ENCODE measurements around the gene TBRG4. TPM values are rescaled to one million over a fixed set of nuclear protein-coding genes. Genes with fewer than 3 reads are reported as not detected.

The TBRG4 gene
- polyA plus RNA-seq, 3 donors from 2014 or later: 39.5 to 56.9 (median 52.2) TPM

- H3K4me3 Mint-ChIP-seq: peak overlapping the region in 1 of 5 donors; percentile 54
- H3K27me3 Mint-ChIP-seq (ENCODE audit: low read depth in 3 of 3): peaks cover 1 to 4% (median 2%) of the 10 kb centered on the region in 3 donors
- no peaks in the 10 kb centered on the region for H3K9me3 Mint-ChIP-seq
- peaks cover 4 to 15% (median 6%) of the 10 kb centered on the region in 3 donors for H3K36me3 Mint-ChIP-seq
- H3K4me1 Mint-ChIP-seq: peaks cover 33 to 51% of the 10 kb centered on the region in 2 donors
- no peak for DNase-seq
- H3K27ac Mint-ChIP-seq: peak overlapping the region in 4 of 6 donors; percentile 31 to 83 (median 58)
Measured at GRCh38 chr7:45078125-45078681, 33.3 kb downstream of the TBRG4 start.

- H3K4me3 Mint-ChIP-seq: peak overlapping the region in 1 of 5 donors; percentile 42
- peaks cover 4 to 21% (median 10%) of the 10 kb centered on the region in 3 donors for H3K36me3 Mint-ChIP-seq
- peak overlapping the region in 3 of 6 donors; percentile 34 to 62 (median 36) for H3K27ac Mint-ChIP-seq
- peaks cover 1 to 4% (median 2%) of the 10 kb centered on the region in 3 donors for H3K27me3 Mint-ChIP-seq (ENCODE audit: low read depth in 3 of 3)
- H3K4me1 Mint-ChIP-seq: peaks cover 39 to 57% of the 10 kb centered on the region in 2 donors
- DNase-seq: no peak
- H3K9me3 Mint-ChIP-seq: no peaks in the 10 kb centered on the region
Measured at GRCh38 chr7:45077579-45077978, 33.9 kb downstream of the TBRG4 start.

GRCh38 chr7:45076946-45077345, 34.6 kb downstream of the TBRG4 start:
- no peaks in the 10 kb centered on the region for H3K9me3 Mint-ChIP-seq
- H3K36me3 Mint-ChIP-seq: peaks cover 4 to 24% (median 12%) of the 10 kb centered on the region in 3 donors
- DNase-seq: no peak
- H3K27ac Mint-ChIP-seq: peak overlapping the region in 3 of 6 donors; percentile 34 to 74 (median 45)
- peaks cover 1 to 4% (median 2%) of the 10 kb centered on the region in 3 donors for H3K27me3 Mint-ChIP-seq (ENCODE audit: low read depth in 3 of 3)
- peak overlapping the region in 1 of 5 donors; percentile 36 for H3K4me3 Mint-ChIP-seq
- peaks cover 45 to 64% of the 10 kb centered on the region in 2 donors for H3K4me1 Mint-ChIP-seq

DNA sequence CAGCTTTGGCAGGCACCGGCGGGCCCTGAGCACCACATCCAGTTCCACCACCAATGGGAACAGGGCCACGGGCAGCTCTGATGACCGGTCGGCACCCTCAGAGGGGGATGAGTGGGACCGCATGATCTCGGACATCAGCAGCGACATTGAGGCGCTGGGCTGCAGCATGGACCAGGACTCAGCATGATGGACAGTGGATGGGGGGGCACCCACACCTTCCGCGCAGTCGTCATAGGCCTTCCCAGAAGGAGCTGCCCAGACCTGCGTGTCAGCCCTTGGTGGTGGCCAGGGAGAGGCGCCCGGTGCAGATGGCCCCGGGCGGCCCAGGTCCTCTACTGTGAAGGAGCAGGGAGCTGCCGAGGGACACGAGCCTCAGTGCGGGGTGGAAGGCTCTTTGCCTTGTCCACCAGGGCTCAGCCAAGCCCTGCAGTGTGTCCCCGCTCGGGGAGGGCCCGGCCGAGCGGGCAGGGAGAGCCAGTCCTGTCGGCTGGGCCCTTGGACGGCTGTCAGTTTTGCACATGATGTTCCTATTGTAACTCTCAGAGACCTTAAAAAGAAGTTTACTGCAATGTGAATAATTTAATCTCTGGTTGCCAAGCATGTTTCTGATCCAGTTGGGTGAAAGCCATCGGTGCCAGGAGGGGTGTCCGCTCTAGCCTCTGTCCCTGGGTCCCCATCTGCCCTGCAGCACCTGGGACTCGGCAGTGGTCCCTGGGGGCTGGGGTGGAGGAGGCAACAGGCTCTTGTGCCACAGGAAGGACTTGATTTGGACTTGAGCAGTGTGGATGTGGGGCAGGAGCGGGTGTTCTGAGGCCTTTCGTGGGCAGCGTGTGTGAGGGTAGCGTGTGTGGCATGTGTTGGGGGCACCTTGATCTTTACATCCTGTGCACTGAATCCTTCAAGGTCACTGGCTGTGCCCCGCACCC, 35.4 kb downstream of the TBRG4 start:
- H3K4me1 Mint-ChIP-seq: peaks cover 52 to 69% of the 10 kb centered on the region in 2 donors
- H3K4me3 Mint-ChIP-seq: peak overlapping the region in 1 of 5 donors; percentile 3

GRCh38 chr7:45075355-45075644, 36.2 kb downstream of the TBRG4 start:
- H3K27me3 Mint-ChIP-seq (ENCODE audit: low read depth in 3 of 3): peaks cover 1 to 4% (median 3%) of the 10 kb centered on the region in 3 donors
- peaks cover 52 to 68% of the 10 kb centered on the region in 2 donors for H3K4me1 Mint-ChIP-seq
- no peak for DNase-seq
- H3K27ac Mint-ChIP-seq: peak overlapping the region; percentile 76 to 94 (median 86)
- peaks cover 4 to 32% (median 16%) of the 10 kb centered on the region in 3 donors for H3K36me3 Mint-ChIP-seq
- H3K9me3 Mint-ChIP-seq: no peaks in the 10 kb centered on the region
- peak overlapping the region; percentile 61 to 77 (median 73) for H3K4me3 Mint-ChIP-seq

More for the DNA sequence above, 35.4 kb downstream of the TBRG4 start:
- DNase-seq: no peak
- peaks cover 4 to 32% (median 16%) of the 10 kb centered on the region in 3 donors for H3K36me3 Mint-ChIP-seq
- peaks cover 1 to 4% (median 3%) of the 10 kb centered on the region in 3 donors for H3K27me3 Mint-ChIP-seq (ENCODE audit: low read depth in 3 of 3)
- no peaks in the 10 kb centered on the region for H3K9me3 Mint-ChIP-seq
- peak overlapping the region in 5 of 6 donors; percentile 10 to 94 (median 85) for H3K27ac Mint-ChIP-seq

DNA sequence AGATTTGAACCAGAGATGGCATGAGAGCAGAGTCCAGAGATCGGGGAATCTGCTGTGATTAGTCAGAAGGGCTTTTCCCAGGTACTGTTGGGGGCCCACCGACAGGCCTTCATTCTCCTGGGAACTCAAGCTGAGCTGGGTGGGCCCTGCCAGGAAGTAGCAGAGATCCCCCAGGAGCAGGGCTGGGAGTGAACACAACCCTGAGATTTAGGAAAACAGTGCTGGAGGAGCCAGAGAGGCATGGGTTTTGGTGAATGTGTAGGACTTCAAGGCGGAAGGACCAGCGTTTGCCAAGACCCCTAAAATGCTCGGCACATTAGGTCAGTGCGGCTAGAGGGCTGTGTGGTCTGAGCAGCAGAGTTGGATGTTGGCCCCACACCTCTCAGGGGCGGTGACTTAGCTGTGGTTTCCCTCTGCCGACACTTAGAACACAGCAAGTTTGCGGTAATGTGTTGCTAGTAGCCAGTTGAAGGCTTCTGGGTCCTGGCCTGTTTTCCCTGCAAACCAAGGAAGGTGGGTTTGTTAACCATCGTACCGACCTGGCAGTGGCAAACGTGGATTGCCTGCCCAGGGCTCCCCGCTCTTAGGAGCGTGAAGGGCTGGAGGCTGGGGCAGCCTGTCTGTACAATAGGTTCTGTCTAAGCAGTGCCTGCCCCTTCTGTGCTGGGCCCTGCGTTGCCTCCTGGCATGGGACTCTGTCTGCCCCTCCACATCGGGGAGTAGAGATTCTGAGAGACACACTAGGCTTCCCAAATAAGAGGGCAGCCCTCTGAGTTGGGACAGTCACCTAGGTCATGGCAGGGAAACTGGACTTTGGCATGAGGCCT, 36.8 kb downstream of the TBRG4 start:
- Mint-ChIP-seq H3K4me1 (peaks cover 52 to 68% of the 10 kb centered on the region in 2 donors), H3K27ac (peak overlapping the region; percentile 76 to 94 (median 86)), H3K4me3 (peak overlapping the region; percentile 61 to 77 (median 73)), H3K9me3 (no peaks in the 10 kb centered on the region), H3K36me3 (peaks cover 4 to 32% (median 16%) of the 10 kb centered on the region in 3 donors), H3K27me3 (ENCODE audit: low read depth in 3 of 3) (peaks cover 1 to 4% (median 3%) of the 10 kb centered on the region in 3 donors)
- DNase-seq: peak; percentile 56 to 65 (median 61)

DNA sequence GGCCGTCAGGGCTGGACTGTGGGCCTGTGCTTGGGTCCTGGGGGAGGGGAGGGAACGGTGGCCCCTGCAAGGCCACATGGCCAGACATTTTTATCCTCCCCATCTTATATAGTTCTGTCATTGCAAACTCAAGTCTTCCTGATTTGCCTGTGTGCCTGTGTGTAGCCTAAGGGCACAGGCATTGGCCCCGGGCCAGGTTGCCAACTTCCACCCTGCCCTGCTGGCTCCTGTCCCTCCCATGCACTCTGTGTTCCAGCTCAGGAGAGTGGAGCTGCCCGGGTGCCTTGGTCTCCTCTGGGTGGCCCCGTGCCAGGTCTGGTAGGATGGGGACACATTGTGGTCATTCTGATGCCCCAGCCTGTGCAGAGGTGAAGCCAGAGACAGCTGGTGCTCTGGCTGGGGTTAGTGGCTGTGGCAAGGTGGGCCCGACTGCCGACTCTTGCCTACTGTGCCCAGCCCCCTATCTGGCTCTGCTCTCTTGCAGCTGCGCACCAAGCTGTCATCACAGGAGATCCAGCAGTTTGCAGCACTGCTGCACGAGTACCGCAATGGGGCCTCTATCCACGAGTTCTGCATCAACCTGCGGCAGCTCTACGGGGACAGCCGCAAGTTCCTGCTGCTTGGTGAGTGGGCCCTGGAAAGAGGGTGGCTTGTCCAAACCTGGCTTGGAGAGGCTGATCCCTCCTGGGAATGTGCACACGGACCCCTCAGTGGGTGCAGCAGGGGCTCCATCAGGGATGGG, 37.5 kb downstream of the TBRG4 start:
- H3K27me3 Mint-ChIP-seq (ENCODE audit: low read depth in 3 of 3): peaks cover 1 to 4% (median 3%) of the 10 kb centered on the region in 3 donors
- peaks cover 4 to 39% (median 16%) of the 10 kb centered on the region in 3 donors for H3K36me3 Mint-ChIP-seq
- H3K4me1 Mint-ChIP-seq: peaks cover 59 to 75% of the 10 kb centered on the region in 2 donors
- no peak for DNase-seq
- peak overlapping the region; percentile 61 to 77 (median 73) for H3K4me3 Mint-ChIP-seq
- H3K9me3 Mint-ChIP-seq: no peaks in the 10 kb centered on the region
- H3K27ac Mint-ChIP-seq: peak overlapping the region; percentile 75 to 94 (median 86)

GRCh38 chr7:45073031-45073785, 38.3 kb downstream of the TBRG4 start:
- peaks cover 67 to 78% of the 10 kb centered on the region in 2 donors for H3K4me1 Mint-ChIP-seq
- peak overlapping the region in 3 of 5 donors; percentile 40 to 56 (median 53) for H3K4me3 Mint-ChIP-seq

DNA sequence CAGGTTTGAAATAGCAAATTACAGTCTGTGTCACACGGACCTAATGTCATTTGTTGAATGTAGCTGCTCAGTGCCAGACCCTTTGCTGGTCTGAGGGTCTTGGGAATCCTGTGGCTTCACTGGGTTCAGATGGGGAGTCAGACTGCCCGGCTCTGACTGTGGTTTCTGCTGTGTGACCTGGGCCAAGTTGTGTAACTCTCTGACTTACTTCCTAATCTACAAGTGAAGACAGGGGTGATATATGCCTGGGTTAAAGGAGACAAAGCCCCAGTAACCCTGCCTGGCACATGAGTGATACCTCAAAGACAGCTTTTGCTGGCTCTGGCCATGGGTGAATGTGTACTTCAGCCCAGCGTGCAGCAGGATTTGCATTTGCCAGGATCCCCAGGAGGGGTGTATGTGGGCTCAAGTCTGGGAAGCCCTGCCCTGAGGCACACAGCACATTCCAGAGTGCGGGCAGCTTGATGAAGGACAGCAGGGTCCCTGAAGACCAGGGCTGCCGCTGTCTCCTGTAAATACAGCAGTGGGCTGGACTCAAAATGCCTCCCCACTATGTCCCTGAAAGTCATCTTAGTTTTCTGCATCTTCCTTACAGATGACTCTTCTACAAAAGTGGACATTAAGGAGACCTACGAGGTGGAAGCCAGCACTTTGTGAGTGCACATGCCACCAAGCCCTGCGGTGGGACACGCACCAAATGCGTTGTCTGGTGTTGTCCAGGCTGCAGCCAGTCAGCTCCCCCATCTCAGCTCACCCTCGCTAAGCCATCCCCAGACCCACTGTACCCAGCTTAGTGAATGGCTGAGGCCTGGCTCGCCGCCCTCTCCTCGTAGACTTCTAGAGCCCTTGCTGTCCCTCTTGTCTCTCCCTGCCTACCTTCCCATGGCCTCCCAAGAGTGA, 39.1 kb downstream of the TBRG4 start:
- Mint-ChIP-seq H3K4me3 (peak overlapping the region in 2 of 5 donors; percentile 53 to 56), H3K36me3 (peaks cover 4 to 43% (median 16%) of the 10 kb centered on the region in 3 donors)

More at GRCh38 chr7:45073031-45073785, 38.3 kb downstream of the TBRG4 start:
- Mint-ChIP-seq H3K9me3 (no peaks in the 10 kb centered on the region), H3K27me3 (ENCODE audit: low read depth in 3 of 3) (peaks cover 1 to 3% (median 1%) of the 10 kb centered on the region in 3 donors), H3K36me3 (peaks cover 4 to 39% (median 16%) of the 10 kb centered on the region in 3 donors), H3K27ac (peak overlapping the region; percentile 33 to 90 (median 80))
- DNase-seq: no peak

GRCh38 chr7:45071528-45071927, 40.0 kb downstream of the TBRG4 start:
- Mint-ChIP-seq H3K27me3 (ENCODE audit: low read depth in 3 of 3) (peaks cover 0 to 4% (median 3%) of the 10 kb centered on the region in 3 donors), H3K27ac (peak overlapping the region; percentile 33 to 78 (median 74)), H3K9me3 (no peaks in the 10 kb centered on the region), H3K4me1 (peaks cover 71 to 74% of the 10 kb centered on the region in 2 donors), H3K4me3 (no peak overlapping the region), H3K36me3 (peaks cover 4 to 44% (median 16%) of the 10 kb centered on the region in 3 donors)
- no peak for DNase-seq

More for the DNA sequence above, 39.1 kb downstream of the TBRG4 start:
- Mint-ChIP-seq H3K9me3 (no peaks in the 10 kb centered on the region), H3K27ac (peak overlapping the region; percentile 73 to 82 (median 78)), H3K27me3 (ENCODE audit: low read depth in 3 of 3) (peaks cover 0 to 3% (median 3%) of the 10 kb centered on the region in 3 donors), H3K4me1 (peaks cover 73 to 79% of the 10 kb centered on the region in 2 donors)
- no peak for DNase-seq

DNA sequence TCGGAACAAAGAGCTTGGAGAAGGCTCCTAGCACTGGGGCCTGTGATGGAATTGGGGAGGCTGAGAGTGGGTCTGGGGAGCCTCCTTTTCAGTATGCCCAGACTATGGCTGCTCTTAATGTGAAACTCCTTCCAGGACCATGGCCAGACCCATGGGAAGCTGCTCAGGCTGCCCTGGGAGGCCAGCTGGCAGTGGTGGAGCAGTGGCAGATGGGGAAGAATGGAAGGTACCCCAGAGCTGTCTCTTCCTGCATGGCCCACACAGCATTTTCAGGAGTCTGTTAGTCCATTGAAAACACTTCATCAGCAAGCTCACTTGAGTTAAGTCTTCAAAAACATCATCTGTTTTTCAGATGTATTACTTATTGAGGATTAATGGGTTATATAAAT, 41.2 kb downstream of the TBRG4 start:
- Mint-ChIP-seq H3K27me3 (ENCODE audit: low read depth in 3 of 3) (peaks cover 0 to 3% (median 2%) of the 10 kb centered on the region in 3 donors), H3K9me3 (no peaks in the 10 kb centered on the region), H3K27ac (peak overlapping the region in 3 of 6 donors; percentile 11 to 21 (median 12)), H3K36me3 (peaks cover 2 to 49% (median 22%) of the 10 kb centered on the region in 3 donors), H3K4me3 (no peak overlapping the region), H3K4me1 (peaks cover 75 to 79% of the 10 kb centered on the region in 2 donors)
- DNase-seq: no peak
